ENCODE results near the gene NCF4.
A peak's percentile ranks its signal among the peaks of the same experiment; 100 is the strongest.

Gene NCF4

GRCh38 chr22:36860821-36861659 lies at the start of gene NCF4:
Gene NCF4, plus strand, starts transcription at chr22:36861006. Its CDS starts 166 bp downstream, at chr22:36861172.
- DNase-seq (ENCODE audit: low read depth), result peak; percentile 12

- DNase-seq (ENCODE audit: low read depth), result no peak
Measured at GRCh38 chr22:36811094-36811800, 49.6 kb upstream of the NCF4 start.

GRCh38 chr22:36814801-36815200 lies 46.0 kb upstream of the NCF4 start:
- DNase-seq (ENCODE audit: low read depth), result no peak

- no peak for DNase-seq (ENCODE audit: low read depth)
Measured at GRCh38 chr22:36815558-36816338, 45.1 kb upstream of the NCF4 start.

- no peak for DNase-seq (ENCODE audit: low read depth)
Measured at GRCh38 chr22:36816339-36816635, 44.5 kb upstream of the NCF4 start.

GRCh38 chr22:36816636-36817524 lies 43.9 kb upstream of the NCF4 start, which contains the start of gene PVALB:
Gene PVALB, minus strand, starts transcription at chr22:36817035. Its CDS starts 30 bp downstream, at chr22:36817005.
- no peak for DNase-seq (ENCODE audit: low read depth)

- DNase-seq (ENCODE audit: low read depth), result no peak
Measured at GRCh38 chr22:36817525-36817848, 43.3 kb upstream of the NCF4 start.

GRCh38 chr22:36818010-36818642 lies 42.7 kb upstream of the NCF4 start:
- no peak for DNase-seq (ENCODE audit: low read depth)

- DNase-seq (ENCODE audit: low read depth), result no peak
Measured at GRCh38 chr22:36819112-36819511, 41.7 kb upstream of the NCF4 start.

- no peak for DNase-seq (ENCODE audit: low read depth)
Measured at GRCh38 chr22:36822581-36822980, 38.2 kb upstream of the NCF4 start.

GRCh38 chr22:36823186-36823839 lies 37.5 kb upstream of the NCF4 start:
- DNase-seq (ENCODE audit: low read depth), result no peak

- DNase-seq (ENCODE audit: low read depth), result no peak
Measured at GRCh38 chr22:36824655-36825054, 36.2 kb upstream of the NCF4 start.

- DNase-seq (ENCODE audit: low read depth), result no peak
Measured at GRCh38 chr22:36826262-36826661, 34.5 kb upstream of the NCF4 start.

- no peak for DNase-seq (ENCODE audit: low read depth)
Measured at GRCh38 chr22:36828815-36829214, 32.0 kb upstream of the NCF4 start.

- DNase-seq (ENCODE audit: low read depth), result no peak
Measured at GRCh38 chr22:36829370-36830002, 31.3 kb upstream of the NCF4 start.

GRCh38 chr22:36830601-36831000 lies 30.2 kb upstream of the NCF4 start:
- DNase-seq (ENCODE audit: low read depth), result no peak

GRCh38 chr22:36831206-36831605 lies 29.6 kb upstream of the NCF4 start:
- DNase-seq (ENCODE audit: low read depth), result no peak

GRCh38 chr22:36831717-36832116 lies 29.1 kb upstream of the NCF4 start:
- no peak for DNase-seq (ENCODE audit: low read depth)

GRCh38 chr22:36833073-36833472 lies 27.7 kb upstream of the NCF4 start:
- DNase-seq (ENCODE audit: low read depth), result no peak

- no peak for DNase-seq (ENCODE audit: low read depth)
Measured at GRCh38 chr22:36835903-36836302, 24.9 kb upstream of the NCF4 start.

Measured in activated T-helper 9 cell treated with anti-CD3 and anti-CD28 coated beads, Interleukin-2, amount 50 U/mL, for 16 hours (primary cell).